Astrocyte of the cerebellum (primary cell): ENCODE data around the gene HP1BP3.

Experiments used
- DNase-seq: peaks from one replicate; pipeline ENCODE4 v3.0.0-alpha.2; 2011; ENCODE audit warnings: low read depth
- H3K4me3 ChIP-seq: 2 replicates; pipeline ENCODE4 v1.5.1; 2011; ENCODE audit warnings: mild to moderate bottlenecking, low read depth, low read length, moderate library complexity
- CTCF ChIP-seq: IDR thresholded peaks from 2 replicates; pipeline ENCODE4 v1.5.1; 2012; ENCODE audit warnings: low read length, low read depth, moderate library complexity, mild to moderate bottlenecking; ENCODE audit errors: missing control alignments
- in situ Hi-C: cut with HindIII; loops from 2 replicates; pipeline ENCODE4 v1.10.0; 2017; ENCODE audit warnings: low sequenced_read_pairs

HP1BP3 gene

GRCh38 chr1:20702416-20702815 is 84.7 kb downstream of the HP1BP3 start:
- in situ Hi-C loops, result no loop called here
- no peak for DNase-seq
- peak; percentile 59 for TF ChIP-seq CTCF
- H3K4me3 ChIP-seq, result no peak overlapping the region

- in situ Hi-C loops, result no loop called here
- H3K4me3 ChIP-seq, result no peak overlapping the region
- no peak for TF ChIP-seq CTCF
- DNase-seq, result no peak
These were observed 85.3 kb downstream of the HP1BP3 start for GRCh38 chr1:20701847-20702246.

- H3K4me3 ChIP-seq, result no peak overlapping the region
- DNase-seq, result no peak
- TF ChIP-seq CTCF, result no peak
- in situ Hi-C loops, result no loop called here
These were observed 85.7 kb downstream of the HP1BP3 start for GRCh38 chr1:20701446-20701845.

GRCh38 chr1:20700636-20701215 is 86.4 kb downstream of the HP1BP3 start:
- no peak for DNase-seq

GRCh38 chr1:20699558-20699957 is 87.5 kb downstream of the HP1BP3 start:
- no peak for TF ChIP-seq CTCF
- in situ Hi-C loops, result no loop called here
- no peak for DNase-seq

More at GRCh38 chr1:20700636-20701215, 86.4 kb downstream of the HP1BP3 start:
- TF ChIP-seq CTCF, result no peak
- in situ Hi-C loops, result no loop called here
- no peak overlapping the region for H3K4me3 ChIP-seq

GRCh38 chr1:20698195-20698910 is 88.8 kb downstream of the HP1BP3 start:
- TF ChIP-seq CTCF, result no peak
- DNase-seq, result peak; percentile 12
- H3K4me3 ChIP-seq, result no peak overlapping the region
- in situ Hi-C loops, result no loop called here

More at GRCh38 chr1:20699558-20699957, 87.5 kb downstream of the HP1BP3 start:
- no peak overlapping the region for H3K4me3 ChIP-seq
